UCSD-AML1 (cell line): ENCODE results near the gene SPTAN1.
"Not testable (repeated sequence)": the region's sequence is repeated elsewhere in the genome, so short reads cannot be mapped to it uniquely, and the experiment has no call there.

Experiments used
- DNase-seq: peaks from one replicate; lab custom pipeline; 2025; ENCODE audit not compliant: unreplicated experiment; lab: John Stamatoyannopoulos, UW

Gene SPTAN1

DNA sequence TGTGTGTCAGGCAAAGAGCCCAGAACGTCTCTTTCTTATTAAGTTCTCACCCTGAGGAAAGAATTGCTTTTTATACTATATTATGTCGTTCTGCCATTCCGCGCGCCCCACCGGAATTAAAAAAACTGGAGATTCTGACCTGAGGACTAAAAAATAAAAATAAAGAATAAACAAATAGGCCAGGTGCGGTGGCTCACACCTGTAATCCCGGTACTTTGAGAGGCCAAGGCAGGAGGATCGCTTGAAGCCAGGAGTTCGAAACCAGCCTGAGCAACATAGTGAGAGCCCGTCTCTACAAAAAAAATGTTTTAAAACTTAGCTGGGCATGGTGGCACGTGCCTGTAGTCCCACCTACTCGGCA, 104.9 kb downstream of the SPTAN1 start:
- no peak for DNase-seq

DNA sequence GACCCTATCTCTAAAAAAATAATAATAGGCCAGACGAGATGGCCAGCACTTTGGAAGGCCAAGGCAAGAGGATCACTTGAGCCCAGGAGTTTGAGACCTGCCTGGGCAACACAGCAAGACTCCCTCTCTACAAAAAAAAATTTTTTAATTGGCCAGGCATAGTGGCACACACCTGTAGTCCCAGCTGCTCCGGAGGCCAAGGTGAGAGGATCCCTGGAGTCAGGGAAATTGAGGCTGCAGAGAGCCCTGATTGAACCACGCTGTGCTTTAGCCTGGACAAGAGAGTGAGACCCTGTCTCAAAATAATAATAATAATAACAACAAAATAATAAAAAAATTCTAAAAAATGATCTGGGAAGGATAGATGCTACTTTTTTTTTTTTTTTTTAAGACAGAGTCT, 105.4 kb downstream of the SPTAN1 start:
- no peak for DNase-seq

- not testable (repeated sequence) for DNase-seq
Measured at GRCh38 chr9:128666481-128666941, 114.1 kb downstream of the SPTAN1 start.

DNA sequence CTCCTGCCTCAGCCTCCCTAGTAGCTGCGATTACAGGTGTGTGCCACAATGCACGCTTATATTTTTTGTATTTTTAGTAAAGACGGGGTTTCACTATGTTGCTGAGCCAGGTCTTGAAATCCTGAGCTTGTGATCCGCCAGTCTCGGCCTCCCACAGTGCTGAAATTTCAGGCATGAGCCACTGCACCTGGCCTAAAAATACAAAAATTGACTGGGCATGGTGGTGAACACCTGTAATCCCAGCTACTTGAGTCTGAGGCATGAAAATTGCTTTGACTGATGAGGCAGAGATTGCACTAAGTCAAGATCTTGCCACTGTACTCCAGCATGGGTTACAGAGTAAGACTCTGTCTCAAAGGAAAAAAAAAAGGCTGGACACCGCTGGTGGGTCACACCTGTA, 117.4 kb downstream of the SPTAN1 start:
- no peak for DNase-seq

- DNase-seq, result no peak
Measured at GRCh38 chr9:128675382-128675781, 123.0 kb downstream of the SPTAN1 start.

- no peak for DNase-seq
Measured at GRCh38 chr9:128677794-128678193, 125.4 kb downstream of the SPTAN1 start.
